Raji (cell line): ENCODE data around the gene LCT.

ENCODE experiments used
- POLR2A ChIP-seq: IDR thresholded peaks from 2 replicates; pipeline ENCODE4 v1.6.1; 2011; ENCODE audit warnings: low read depth, low read length, control low read depth; ENCODE audit not compliant: insufficient read depth

The LCT gene

DNA sequence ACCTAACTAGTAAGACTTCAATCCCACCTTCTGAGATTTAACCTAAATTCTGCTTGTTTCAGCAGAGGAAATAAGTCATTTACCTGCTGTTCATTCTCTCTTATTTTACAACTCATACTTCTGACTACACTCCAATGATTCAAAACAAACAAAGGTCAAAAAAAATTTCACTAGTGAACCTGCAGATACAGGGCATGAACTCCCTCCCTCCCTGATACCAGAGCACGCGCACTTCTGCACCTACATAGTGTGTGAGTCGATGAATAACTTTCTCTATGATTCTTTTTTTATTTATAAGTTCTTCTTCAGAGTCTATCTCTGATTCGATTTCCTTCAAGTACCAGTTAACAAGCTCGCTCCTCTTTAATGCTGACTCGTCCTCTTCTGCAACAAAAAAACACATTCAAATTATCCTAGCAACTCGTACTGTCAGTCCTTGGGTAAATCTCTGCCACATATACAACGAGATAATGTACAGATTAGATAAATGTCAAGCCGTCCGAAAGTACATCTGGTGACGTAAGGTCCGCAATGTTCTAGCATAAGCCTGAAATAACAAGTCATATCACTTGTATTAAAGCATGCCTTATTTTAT lies 7.4 kb upstream of the LCT start:
- no peak for TF ChIP-seq POLR2A

DNA sequence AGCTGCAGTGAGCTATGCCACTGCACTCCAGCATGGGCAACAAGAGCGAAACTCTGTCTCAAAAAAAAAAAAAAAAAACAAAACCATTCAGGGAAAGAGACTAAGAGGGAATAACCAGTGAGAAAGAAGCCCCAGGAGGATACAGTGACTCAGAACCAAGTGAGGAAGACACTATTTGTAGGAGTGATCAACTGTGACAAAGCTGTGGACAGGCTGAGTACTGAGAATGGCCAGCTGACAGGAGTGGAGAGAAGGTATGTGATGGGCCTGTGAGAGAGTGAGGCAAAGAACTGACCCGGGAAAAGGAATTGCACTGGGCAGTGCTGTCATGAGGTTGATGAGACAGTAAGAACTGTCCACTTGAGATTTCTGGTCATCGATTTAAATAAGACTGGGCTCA lies 6.7 kb upstream of the LCT start:
- TF ChIP-seq POLR2A: no peak

DNA sequence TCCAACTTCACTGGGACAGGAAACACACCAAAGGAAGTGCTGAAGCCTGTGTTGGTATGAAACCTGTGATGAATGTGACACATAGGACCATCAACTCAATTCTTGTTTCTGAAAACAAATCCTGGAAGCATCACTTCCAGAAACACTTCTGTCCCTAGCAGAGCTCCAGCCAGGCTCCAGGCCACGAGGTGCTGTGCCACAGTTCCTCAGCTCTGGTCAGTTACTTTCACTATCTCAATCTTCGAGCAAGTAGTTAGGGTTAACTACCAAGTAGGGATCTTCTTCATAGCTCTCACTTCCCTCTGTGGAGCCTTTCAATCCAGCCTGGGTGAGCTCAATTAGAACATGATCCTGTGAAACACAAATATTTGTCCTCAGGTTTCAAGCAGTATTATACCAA lies 3.6 kb upstream of the LCT start:
- no peak for TF ChIP-seq POLR2A

GRCh38 chr2:135839713-135840112 lies 2.7 kb upstream of the LCT start:
- TF ChIP-seq POLR2A: no peak

- TF ChIP-seq POLR2A: no peak
Observed at GRCh38 chr2:135838502-135838901, 1.5 kb upstream of the LCT start.

DNA sequence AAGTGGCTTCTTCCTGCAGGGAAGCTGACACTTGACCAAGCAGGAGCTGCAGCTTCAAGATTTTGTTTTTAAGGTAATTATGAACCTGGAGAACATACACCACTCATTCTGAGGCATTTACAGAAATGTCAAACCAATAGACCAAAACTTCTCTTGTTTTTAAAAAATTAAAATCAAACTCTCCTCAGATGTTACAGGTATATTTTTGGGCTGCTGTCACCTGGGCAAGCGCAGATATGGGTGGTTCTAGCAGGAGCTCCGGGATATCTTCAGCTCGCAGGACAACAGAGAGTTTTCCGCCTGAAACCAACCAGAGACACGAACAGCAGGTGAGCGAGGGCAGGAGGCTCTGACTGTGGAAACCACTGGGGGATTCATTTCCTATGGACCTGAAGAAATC lies 4.1 kb downstream of the LCT start:
- no peak for TF ChIP-seq POLR2A

- no peak for TF ChIP-seq POLR2A
Observed at GRCh38 chr2:135831180-135831812, 5.7 kb downstream of the LCT start.

DNA sequence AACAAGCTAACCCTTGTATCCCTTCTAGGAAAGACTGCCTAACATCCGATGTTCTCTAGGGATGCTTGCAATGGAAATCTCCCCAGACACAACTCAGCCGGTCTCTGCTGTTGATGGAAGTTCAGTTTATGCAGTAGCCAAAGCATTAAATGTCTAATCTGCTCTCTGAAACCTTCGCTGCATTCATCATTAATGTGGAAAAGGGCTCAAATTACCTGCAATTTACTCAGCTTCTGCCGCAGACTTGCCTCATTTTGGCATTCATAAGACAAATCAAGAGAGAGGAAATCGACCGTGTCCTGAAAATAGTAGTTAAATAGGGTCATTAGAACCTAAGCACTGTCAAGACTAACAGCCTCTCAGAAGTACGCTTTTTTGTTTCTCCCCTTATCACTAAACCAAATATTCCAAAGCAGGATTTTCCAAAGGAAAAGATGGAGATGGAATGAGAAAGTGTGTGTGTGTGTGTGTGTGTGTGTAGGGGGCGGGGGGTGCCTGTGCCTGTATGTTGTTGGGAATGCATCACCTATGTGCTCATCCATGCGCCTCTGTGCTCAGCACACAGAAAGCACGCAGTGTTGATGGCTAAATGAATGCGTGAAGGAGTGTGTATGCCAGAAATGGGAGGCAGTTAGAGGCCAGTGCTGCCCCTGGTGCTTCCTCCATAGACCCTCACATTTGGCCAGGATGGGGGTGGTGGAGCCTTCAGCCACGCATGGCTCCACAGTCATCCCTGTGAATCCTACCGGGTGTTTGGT lies 7.4 kb downstream of the LCT start:
- TF ChIP-seq POLR2A: no peak

- TF ChIP-seq POLR2A: no peak
Observed at GRCh38 chr2:135826544-135826943, 10.4 kb downstream of the LCT start.

DNA sequence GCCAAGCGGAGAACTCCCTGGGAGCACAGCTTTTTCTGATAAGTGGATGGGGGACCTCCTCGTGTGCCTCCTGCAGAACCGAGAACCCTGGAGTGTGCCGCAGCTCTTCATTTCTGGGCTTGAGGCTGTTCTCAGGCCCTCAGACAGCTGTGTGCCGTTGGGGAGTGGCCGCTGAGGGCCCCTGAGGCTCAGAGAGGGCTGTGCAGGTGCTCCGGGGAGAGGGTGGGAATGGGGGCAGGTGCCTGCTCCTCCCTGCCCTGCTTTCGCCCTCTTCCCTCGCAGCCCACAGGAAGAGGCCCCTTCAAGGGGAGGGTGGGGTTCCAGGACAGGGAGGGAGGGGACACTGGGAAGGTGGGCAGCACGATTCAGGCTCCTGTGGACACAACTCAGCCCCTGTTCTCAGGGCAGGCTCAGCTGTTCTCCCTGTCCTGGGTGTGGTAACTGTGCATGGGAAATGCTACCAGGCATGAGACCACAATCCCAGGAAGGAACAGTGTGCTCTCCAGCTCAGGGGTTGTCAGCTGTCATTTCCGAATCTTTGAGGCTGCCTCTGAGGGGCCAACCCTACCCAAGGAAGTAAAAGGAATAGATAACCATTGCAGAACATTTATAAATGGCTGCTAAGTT lies 11.3 kb downstream of the LCT start:
- no peak for TF ChIP-seq POLR2A

DNA sequence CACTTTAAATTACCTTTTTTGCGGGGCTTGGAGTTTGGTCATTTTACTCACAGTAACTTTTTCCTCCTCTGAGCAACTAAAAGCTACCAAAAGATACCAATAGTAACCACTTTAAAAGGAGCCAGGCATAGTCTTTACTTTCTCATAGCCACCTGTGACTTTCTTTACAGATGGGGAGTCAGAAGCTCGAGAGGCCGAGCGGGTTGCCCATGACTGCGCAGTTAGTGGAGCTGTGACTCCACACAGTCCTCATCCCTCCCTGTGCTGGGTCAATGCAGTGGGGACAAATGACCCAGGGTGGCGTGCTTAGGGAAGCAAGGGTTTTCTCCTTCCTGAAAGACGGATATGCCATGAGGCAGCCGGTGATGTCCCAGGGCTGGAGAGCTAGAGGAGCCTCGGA lies 11.9 kb downstream of the LCT start:
- no peak for TF ChIP-seq POLR2A

- no peak for TF ChIP-seq POLR2A
Observed at GRCh38 chr2:135822855-135823254, 14.1 kb downstream of the LCT start.

GRCh38 chr2:135821190-135821589 lies 15.8 kb downstream of the LCT start:
- TF ChIP-seq POLR2A: no peak

GRCh38 chr2:135820003-135820618 lies 16.9 kb downstream of the LCT start:
- TF ChIP-seq POLR2A: no peak

GRCh38 chr2:135818937-135819610 lies 17.9 kb downstream of the LCT start:
- no peak for TF ChIP-seq POLR2A
